KMS-11 (cell line): Measurements from ENCODE around the gene TRIO.

Experiments used
- H2AFZ ChIP-seq: fragments of 200-600 bp; sonication (generic); 2 replicates; pipeline ENCODE4 v1.6.1; 2016; ENCODE audit warnings: antibody characterized with exemption, mixed run types, low read depth
- H3K27ac ChIP-seq: fragments of 200-600 bp; sonication (generic); 2 replicates; pipeline ENCODE4 v1.6.1; 2016; ENCODE audit warnings: mild to moderate bottlenecking, mixed run types
- H3K27me3 ChIP-seq: fragments of 200-600 bp; sonication (generic); 2 replicates; pipeline ENCODE4 v1.6.1; 2017; ENCODE audit warnings: mild to moderate bottlenecking, low read depth, mixed run types, moderate library complexity; ENCODE audit not compliant: insufficient read depth
- H3K36me3 ChIP-seq: fragments of 200-600 bp; sonication (generic); 2 replicates; pipeline ENCODE4 v1.6.1; 2017; ENCODE audit warnings: mild to moderate bottlenecking, mixed run types; ENCODE audit not compliant: insufficient read depth
- H3K4me1 ChIP-seq: fragments of 200-600 bp; sonication (generic); 2 replicates; pipeline ENCODE4 v1.6.1; 2016; ENCODE audit warnings: mild to moderate bottlenecking, low read depth, mixed run types; ENCODE audit not compliant: poor library complexity, severe bottlenecking
- H3K4me2 ChIP-seq: fragments of 200-600 bp; sonication (generic); 2 replicates; pipeline ENCODE4 v1.7.0; 2016; ENCODE audit warnings: mild to moderate bottlenecking, mixed run types
- H3K4me3 ChIP-seq: fragments of 200-600 bp; sonication (generic); IDR thresholded peaks from 2 replicates; pipeline ENCODE4 v1.6.1; 2017; ENCODE audit warnings: low read depth, low read length, mixed read lengths; ENCODE audit not compliant: insufficient read depth
- H3K79me2 ChIP-seq: fragments of 200-600 bp; sonication (generic); 2 replicates; pipeline ENCODE4 v1.6.1; 2016; ENCODE audit warnings: low read depth, mixed run types; ENCODE audit not compliant: insufficient read depth
- H3K9ac ChIP-seq: fragments of 200-600 bp; sonication (generic); 2 replicates; pipeline ENCODE4 v1.6.1; 2016; ENCODE audit warnings: mild to moderate bottlenecking, mixed run types
- H4K20me1 ChIP-seq: fragments of 200-600 bp; sonication (generic); 2 replicates; pipeline ENCODE4 v1.6.1; 2016; ENCODE audit warnings: mild to moderate bottlenecking, mixed run types; ENCODE audit not compliant: insufficient read depth
- TF ChIP-seq, protein P1 (sequence below): fragments of 200-600 bp; sonication (generic); conservative IDR thresholded peaks from 2 replicates; pipeline ENCODE4 v1.6.1; 2017; ENCODE audit warnings: low read depth, mild to moderate bottlenecking, antibody characterized with exemption, low read length, moderate library complexity, mixed read lengths

Gene TRIO

DNA sequence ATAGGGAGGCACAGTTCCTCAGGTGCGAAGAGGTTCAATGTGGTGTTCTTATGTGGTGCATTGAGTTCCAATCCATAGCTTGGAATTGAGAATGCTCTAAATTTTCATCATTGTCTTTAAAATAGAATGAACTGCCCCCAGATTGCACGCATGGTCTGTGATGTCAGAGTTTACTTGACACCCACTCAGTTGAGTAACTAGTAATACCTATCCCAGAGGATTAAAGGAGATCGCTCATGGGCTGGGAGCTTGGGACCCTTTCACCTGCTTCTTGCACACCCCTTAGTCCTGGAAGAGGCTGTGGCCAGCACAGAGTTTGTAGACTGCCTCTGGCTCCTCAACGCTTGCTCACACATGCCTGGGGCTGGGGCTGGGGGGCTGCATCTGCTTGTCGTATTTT lies 343.3 kb downstream of the TRIO start:
- Histone ChIP-seq H3K4me3 (no peak overlapping the region), H3K36me3 (no peaks in the 10 kb centered on the region; the same call in 1 of the 2 replicates), H3K27me3 (no peaks in the 10 kb centered on the region), H3K4me1 (no peaks in the 10 kb centered on the region), H3K9ac (no peak overlapping the region), H3K79me2 (no peaks in the 10 kb centered on the region), H4K20me1 (no peaks in the 10 kb centered on the region), H2AFZ (no peak overlapping the region), H3K4me2 (no peak overlapping the region), H3K27ac (no peak overlapping the region)
- TF ChIP-seq, protein P1, sequence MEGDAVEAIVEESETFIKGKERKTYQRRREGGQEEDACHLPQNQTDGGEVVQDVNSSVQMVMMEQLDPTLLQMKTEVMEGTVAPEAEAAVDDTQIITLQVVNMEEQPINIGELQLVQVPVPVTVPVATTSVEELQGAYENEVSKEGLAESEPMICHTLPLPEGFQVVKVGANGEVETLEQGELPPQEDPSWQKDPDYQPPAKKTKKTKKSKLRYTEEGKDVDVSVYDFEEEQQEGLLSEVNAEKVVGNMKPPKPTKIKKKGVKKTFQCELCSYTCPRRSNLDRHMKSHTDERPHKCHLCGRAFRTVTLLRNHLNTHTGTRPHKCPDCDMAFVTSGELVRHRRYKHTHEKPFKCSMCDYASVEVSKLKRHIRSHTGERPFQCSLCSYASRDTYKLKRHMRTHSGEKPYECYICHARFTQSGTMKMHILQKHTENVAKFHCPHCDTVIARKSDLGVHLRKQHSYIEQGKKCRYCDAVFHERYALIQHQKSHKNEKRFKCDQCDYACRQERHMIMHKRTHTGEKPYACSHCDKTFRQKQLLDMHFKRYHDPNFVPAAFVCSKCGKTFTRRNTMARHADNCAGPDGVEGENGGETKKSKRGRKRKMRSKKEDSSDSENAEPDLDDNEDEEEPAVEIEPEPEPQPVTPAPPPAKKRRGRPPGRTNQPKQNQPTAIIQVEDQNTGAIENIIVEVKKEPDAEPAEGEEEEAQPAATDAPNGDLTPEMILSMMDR, result no peak

GRCh38 chr5:14486996-14487896 lies 344.1 kb downstream of the TRIO start:
- no peaks in the 10 kb centered on the region for H3K27me3 ChIP-seq
- no peaks in the 10 kb centered on the region for H3K4me1 ChIP-seq
- no peaks in the 10 kb centered on the region for H3K79me2 ChIP-seq
- no peak overlapping the region for H3K27ac ChIP-seq
- no peak overlapping the region for H3K9ac ChIP-seq
- H3K4me3 ChIP-seq, result no peak overlapping the region
- no peak overlapping the region for H2AFZ ChIP-seq
- TF ChIP-seq, protein P1, result no peak
- H3K4me2 ChIP-seq, result no peak overlapping the region
- no peaks in the 10 kb centered on the region for H4K20me1 ChIP-seq
- no peaks in the 10 kb centered on the region; the same call in 1 of the 2 replicates for H3K36me3 ChIP-seq

- H3K36me3 ChIP-seq, result no peaks in the 10 kb centered on the region; the same call in 1 of the 2 replicates
- H2AFZ ChIP-seq, result no peak overlapping the region
- H4K20me1 ChIP-seq, result no peaks in the 10 kb centered on the region
- no peak overlapping the region for H3K27ac ChIP-seq
- no peaks in the 10 kb centered on the region for H3K79me2 ChIP-seq
- no peak overlapping the region for H3K4me2 ChIP-seq
- no peak overlapping the region for H3K4me3 ChIP-seq
- TF ChIP-seq, protein P1, result no peak
- H3K27me3 ChIP-seq, result no peaks in the 10 kb centered on the region
- no peak overlapping the region for H3K9ac ChIP-seq
- H3K4me1 ChIP-seq, result no peaks in the 10 kb centered on the region
Observed at GRCh38 chr5:14487897-14488570, 344.9 kb downstream of the TRIO start.

DNA sequence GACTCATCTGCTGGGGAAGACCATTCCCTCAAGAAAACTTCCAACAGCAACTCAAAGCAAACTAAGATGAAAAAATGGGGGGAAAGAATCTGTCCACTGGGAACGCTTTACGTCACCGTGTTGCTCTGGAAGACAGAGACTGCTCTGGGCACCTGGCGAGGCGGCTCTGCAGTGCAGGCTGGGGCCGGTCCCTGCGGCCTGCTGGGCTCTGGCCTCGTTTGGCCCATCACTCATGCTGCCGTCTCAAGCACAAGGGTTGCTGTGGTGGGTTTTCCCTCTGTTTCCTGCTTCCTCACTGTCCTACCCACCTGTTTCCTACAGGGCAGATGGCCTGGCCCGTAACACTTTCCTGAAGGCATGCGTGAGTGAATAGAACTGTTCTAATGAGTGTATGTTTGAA lies 345.6 kb downstream of the TRIO start:
- H3K36me3 ChIP-seq, result no peaks in the 10 kb centered on the region; the same call in 1 of the 2 replicates
- H3K4me1 ChIP-seq, result no peaks in the 10 kb centered on the region
- H3K4me3 ChIP-seq, result no peak overlapping the region
- H3K79me2 ChIP-seq, result no peaks in the 10 kb centered on the region
- H3K4me2 ChIP-seq, result no peak overlapping the region
- no peaks in the 10 kb centered on the region for H3K27me3 ChIP-seq
- H3K27ac ChIP-seq, result no peak overlapping the region
- H2AFZ ChIP-seq, result no peak overlapping the region
- H4K20me1 ChIP-seq, result no peaks in the 10 kb centered on the region
- no peak overlapping the region for H3K9ac ChIP-seq
- TF ChIP-seq, protein P1, result no peak
